SJCRH30 (cell line): Measurements from ENCODE around the gene CIC. TPM values are rescaled to one million over a fixed set of nuclear protein-coding genes. Genes with fewer than 3 reads are reported as not detected.
A peak's percentile ranks its signal among the peaks of the same experiment; 100 is the strongest.
"Not testable (repeated sequence)": the region's sequence is repeated elsewhere in the genome, so short reads cannot be mapped to it uniquely, and the experiment has no call there.

Experiments used
- DNase-seq, 2 experiments: peaks; one replicate each; pipeline ENCODE4 v3.0.0-alpha.2; 2015 to 2020
- H3K27ac ChIP-seq: fragments of 250-450 bp; sonication (Bioruptor Pico); 2 replicates; pipeline ENCODE4 v1.5.1; 2020; ENCODE audit warnings: mild to moderate bottlenecking, moderate library complexity
- H3K27me3 ChIP-seq: fragments of 250-450 bp; sonication (Bioruptor Pico); 2 replicates; pipeline ENCODE4 v1.5.1; 2020; ENCODE audit warnings: mild to moderate bottlenecking, moderate library complexity
- H3K36me3 ChIP-seq: fragments of 250-450 bp; sonication (Bioruptor Pico); 2 replicates; pipeline ENCODE4 v1.5.1; 2020; ENCODE audit warnings: mild to moderate bottlenecking, moderate library complexity
- H3K4me1 ChIP-seq: fragments of 250-450 bp; sonication (Bioruptor Pico); 2 replicates; pipeline ENCODE4 v1.5.1; 2020; ENCODE audit warnings: mild to moderate bottlenecking, moderate library complexity
- H3K4me3 ChIP-seq: fragments of 250-450 bp; sonication (Bioruptor Pico); 2 replicates; pipeline ENCODE4 v1.5.1; 2020; ENCODE audit warnings: mild to moderate bottlenecking, moderate library complexity
- H3K9me3 ChIP-seq: fragments of 250-450 bp; sonication (Bioruptor Pico); replicated peaks from 2 replicates; pipeline ENCODE4 v1.5.1; 2020; ENCODE audit warnings: mild to moderate bottlenecking, moderate library complexity
- total RNA-seq: library from RNA; depleted of rRNA; stranded (reverse); fragments of >200 nt; shearing (Covaris generic); gene quantifications from 2 replicates; pipeline ENCODE4 v1.2.3, GENCODE V29; 2014

The CIC gene
- total RNA-seq, 1 experiment from 2014 or later: 21.5 TPM

DNA sequence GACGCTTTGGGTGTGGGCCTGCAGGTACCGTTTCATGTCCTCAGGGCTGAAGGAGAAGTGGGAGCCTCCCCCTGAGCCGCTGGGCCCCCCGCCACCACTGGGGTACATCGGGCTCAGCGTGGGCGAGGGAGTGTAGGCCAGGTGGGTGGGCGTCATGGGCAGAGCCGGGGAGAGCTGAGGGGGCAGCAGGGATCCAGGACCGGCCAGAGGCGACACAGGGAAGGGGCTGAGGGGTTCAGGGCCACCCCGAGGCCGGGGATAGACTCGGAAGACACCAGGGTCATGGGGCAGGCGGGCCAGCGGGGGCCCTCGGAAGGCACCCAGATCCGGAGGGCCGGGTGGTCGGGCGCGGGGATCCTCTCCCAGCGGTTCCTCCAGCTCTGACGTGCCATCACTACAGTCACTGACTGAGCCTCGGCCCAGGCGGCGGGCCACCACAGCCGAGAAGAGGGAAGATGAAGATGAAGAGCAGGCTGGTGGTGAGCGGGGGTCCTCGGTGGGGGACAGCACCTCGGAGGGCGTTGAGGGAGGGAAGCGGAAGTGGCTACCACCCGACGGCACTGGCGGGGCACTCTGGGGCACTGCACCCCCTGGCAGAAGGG, 19.8 kb upstream of the CIC start:
- Histone ChIP-seq H3K4me1 (peaks cover 2% of the 10 kb centered on the region; the same call in 1 of the 2 replicates), H3K9me3 (no peaks in the 10 kb centered on the region), H3K4me3 (no peak overlapping the region), H3K27me3 (no peaks in the 10 kb centered on the region), H3K36me3 (peaks cover 6% of the 10 kb centered on the region), H3K27ac (no peak overlapping the region)
- no peak for DNase-seq

- no peak overlapping the region for H3K4me3 ChIP-seq
- H3K27me3 ChIP-seq: no peaks in the 10 kb centered on the region
- peaks cover 6% of the 10 kb centered on the region for H3K36me3 ChIP-seq
- no peak overlapping the region for H3K27ac ChIP-seq
- no peak for DNase-seq
- peaks cover 2% of the 10 kb centered on the region; the same call in 1 of the 2 replicates for H3K4me1 ChIP-seq
- no peaks in the 10 kb centered on the region for H3K9me3 ChIP-seq
Measured at GRCh38 chr19:42249769-42250168, 19.3 kb upstream of the CIC start.

- Histone ChIP-seq H3K4me1 (peaks cover 2% of the 10 kb centered on the region; the same call in 1 of the 2 replicates), H3K27me3 (no peaks in the 10 kb centered on the region), H3K4me3 (no peak overlapping the region), H3K9me3 (no peaks in the 10 kb centered on the region), H3K27ac (no peak overlapping the region), H3K36me3 (peaks cover 6% of the 10 kb centered on the region)
- DNase-seq: no peak
Measured at GRCh38 chr19:42250183-42250665, 18.8 kb upstream of the CIC start.

DNA sequence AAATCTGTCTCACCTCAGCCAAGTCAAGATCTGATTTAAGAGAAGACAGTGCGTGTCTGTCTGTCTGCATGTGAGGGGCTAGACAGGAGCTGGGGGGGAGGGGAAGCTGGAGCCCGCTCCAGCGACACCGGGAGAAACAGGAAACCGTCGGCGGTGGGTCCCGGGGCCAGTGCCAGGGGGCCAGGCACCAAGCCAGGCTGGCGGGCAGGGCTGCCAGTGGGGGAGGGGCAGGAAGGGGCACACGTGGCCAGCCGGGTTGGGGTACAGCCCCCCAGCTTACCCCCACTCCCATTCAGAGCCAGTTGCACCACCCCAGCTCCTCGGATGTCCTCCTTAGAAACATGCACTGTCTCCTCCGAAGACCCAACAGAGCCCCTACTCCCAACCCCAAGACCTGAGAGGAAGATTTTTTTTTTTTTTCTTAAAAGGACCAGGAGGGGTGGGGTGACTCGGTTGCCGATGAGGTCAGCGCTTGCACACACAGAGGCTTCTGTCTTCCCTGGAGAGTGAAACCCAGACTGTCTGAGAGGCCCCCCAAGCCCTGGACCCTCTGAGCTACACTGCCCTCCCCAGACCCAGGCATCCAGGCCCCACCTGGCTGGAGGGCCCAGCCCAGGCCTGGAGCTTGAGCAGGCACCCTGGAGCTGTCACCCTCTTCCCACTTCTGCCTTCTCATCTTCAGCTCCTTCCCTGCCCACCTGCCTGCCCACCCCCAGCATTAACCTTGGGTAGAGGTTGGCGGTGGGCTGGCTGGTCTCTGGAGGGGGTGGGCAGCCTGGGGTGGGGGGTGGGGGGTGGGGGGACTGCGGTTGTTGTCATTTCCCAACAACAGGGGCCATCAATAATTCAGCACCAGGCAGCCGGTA, 18.2 kb upstream of the CIC start:
- Histone ChIP-seq H3K36me3 (peaks cover 6% of the 10 kb centered on the region), H3K27ac (no peak overlapping the region), H3K4me3 (no peak overlapping the region), H3K9me3 (no peaks in the 10 kb centered on the region), H3K4me1 (peaks cover 2% of the 10 kb centered on the region; the same call in 1 of the 2 replicates), H3K27me3 (no peaks in the 10 kb centered on the region)
- no peak for DNase-seq

DNA sequence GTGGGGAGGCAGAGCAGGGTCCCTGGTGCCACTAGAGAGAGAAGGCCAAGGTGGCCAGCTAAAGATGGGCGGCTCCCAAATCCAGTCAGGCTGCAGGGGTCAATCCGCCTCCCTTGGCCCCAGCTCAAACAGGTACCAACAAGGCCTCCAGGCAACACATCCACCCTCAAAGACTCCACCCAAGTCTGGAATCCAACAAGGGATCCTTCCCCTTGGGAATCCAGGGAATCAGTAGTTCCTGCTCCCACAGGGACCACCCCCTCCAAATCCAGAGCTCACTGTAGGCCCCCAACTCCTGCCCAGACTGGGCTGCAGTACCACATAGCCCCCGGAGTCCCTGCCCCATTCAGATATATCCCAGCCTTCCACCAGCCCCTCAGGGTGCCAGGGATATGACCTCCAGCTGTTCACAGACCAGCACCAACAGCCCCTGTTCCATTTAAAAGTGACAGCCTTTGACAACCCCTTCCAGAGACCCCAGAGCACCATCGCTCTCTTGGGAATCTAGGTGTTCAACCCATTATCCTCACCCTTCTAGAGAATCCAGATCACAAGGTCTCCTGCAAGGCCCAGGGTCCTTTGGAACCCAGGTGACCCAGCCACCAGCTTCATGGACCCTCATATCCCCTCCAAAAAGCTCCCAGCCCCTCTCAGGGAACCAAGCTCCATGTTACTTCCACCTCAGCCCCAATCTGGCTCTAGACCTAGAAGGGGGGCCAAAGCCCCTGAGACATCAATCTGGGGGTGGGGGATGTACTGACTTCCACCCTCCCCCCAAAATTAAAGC, 17.3 kb upstream of the CIC start:
- peaks cover 6% of the 10 kb centered on the region; the same call in 1 of the 2 replicates for H3K4me1 ChIP-seq

DNA sequence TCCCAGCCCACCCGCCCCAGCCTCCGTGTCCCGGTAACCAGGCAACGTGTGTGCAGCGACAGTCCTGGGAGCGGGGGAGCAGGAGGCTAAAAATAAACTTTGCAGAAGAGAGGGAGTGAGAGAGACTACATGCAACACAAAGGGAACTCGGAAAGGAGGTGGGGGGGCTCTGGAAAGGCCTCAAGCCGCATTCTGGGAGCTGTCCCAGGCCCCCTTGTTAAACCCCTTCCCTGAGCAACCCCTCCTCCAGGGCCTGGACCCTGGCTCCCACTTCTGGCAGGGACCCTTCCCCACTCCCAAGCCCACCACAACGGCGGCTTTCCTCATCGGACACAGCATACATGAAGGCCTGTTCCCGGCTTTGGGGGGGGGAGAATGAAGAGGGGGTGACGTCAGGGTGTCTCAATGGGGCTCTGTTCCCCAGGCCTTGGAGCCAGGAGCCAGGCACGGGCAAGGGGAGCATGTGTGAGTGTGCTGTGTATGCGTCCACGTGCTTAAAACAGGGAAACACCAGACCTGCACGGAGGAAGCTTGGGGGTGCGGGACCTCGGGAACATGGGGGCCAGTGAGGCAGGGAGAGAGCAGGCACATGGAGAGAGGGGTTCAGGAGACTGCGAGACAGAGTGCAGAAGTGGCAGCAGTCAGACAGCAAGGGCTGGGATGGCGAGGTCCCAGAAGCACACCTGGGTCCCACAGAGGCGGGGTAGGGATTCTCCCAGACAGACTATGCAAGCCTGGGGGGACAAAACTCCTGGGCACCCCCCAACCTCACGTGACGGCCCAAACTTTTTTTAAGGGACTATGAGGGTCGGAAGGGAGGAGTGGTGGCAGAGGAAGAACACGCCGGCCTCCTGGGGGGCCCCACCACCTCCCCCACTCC, 16.4 kb upstream of the CIC start:
- peak; percentile 30 to 40 for DNase-seq
- no peaks in the 10 kb centered on the region for H3K9me3 ChIP-seq
- H3K4me3 ChIP-seq: peak overlapping the region; percentile 81
- peaks cover 6% of the 10 kb centered on the region; the same call in 1 of the 2 replicates for H3K4me1 ChIP-seq
- H3K36me3 ChIP-seq: peaks cover 6% of the 10 kb centered on the region
- H3K27me3 ChIP-seq: no peaks in the 10 kb centered on the region
- peak overlapping the region; percentile 34 for H3K27ac ChIP-seq

More for the DNA sequence above, 17.3 kb upstream of the CIC start:
- no peaks in the 10 kb centered on the region for H3K9me3 ChIP-seq
- no peak overlapping the region for H3K4me3 ChIP-seq
- no peak overlapping the region for H3K27ac ChIP-seq
- DNase-seq: no peak
- H3K27me3 ChIP-seq: no peaks in the 10 kb centered on the region
- peaks cover 6% of the 10 kb centered on the region for H3K36me3 ChIP-seq

DNA sequence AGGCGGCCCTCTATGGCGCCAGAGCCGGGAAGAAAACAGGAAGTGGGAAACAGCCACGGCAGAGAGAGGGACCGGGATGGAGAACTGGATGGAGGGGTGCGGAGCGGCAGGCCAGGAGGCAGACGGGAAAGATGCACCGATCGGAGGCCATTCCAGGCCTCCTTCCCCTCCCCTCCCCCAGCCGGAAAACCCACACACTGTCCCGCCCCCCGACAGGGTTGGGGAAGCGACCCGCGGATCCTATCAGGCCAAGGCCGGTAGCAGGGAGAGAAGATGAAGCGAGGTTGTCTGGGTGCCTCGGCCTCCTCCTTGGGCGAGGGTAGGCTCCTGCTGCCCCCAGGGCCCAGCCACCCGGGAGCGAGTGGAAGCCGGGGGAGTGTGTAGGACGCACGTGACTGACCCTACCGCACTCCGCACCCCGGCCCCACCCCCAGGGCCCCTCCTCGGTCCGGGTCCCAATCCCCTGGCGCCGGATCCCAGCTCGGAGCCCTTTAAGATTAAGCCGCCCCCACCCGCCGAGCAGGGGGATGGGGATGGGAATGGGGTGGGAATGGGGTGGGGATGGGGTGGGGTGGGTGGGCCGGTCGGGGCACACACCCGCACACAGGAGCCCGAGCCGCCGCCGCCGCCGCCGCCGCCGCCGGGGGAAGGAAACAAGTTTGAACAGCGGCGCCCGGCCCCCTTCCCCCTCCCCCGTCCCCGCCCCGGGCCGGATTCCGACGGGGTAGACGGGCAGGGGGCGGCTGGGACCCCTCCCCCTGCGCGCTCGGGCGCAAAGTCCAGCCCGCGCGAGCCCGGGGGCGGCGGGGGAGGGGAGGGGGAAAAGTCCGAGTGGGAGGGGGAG, 15.6 kb upstream of the CIC start:
- Histone ChIP-seq H3K4me1 (peaks cover 6% of the 10 kb centered on the region; the same call in 1 of the 2 replicates), H3K27ac (peak overlapping the region; percentile 62), H3K36me3 (peaks cover 6% of the 10 kb centered on the region), H3K4me3 (peak overlapping the region; percentile 81), H3K27me3 (no peaks in the 10 kb centered on the region), H3K9me3 (no peaks in the 10 kb centered on the region)
- DNase-seq: peak; percentile 64 to 68

GRCh38 chr19:42254089-42254849, 14.8 kb upstream of the CIC start:
- Histone ChIP-seq H3K4me3 (peak overlapping the region; percentile 81), H3K4me1 (peaks cover 6% of the 10 kb centered on the region; the same call in 1 of the 2 replicates), H3K27ac (peak overlapping the region; percentile 62), H3K9me3 (no peaks in the 10 kb centered on the region), H3K36me3 (peaks cover 6% of the 10 kb centered on the region), H3K27me3 (no peaks in the 10 kb centered on the region)
- peak; percentile 66 to 72 for DNase-seq

- peak within 1 kb of the TSS; percentile 81 for H3K4me3 ChIP-seq
- no peaks in the 10 kb centered on the region for H3K27me3 ChIP-seq
- peaks cover 1% of the 10 kb centered on the region; the same call in 1 of the 2 replicates for H3K36me3 ChIP-seq
- peak; percentile 89 to 91 for DNase-seq
- H3K4me1 ChIP-seq: peaks cover 6% of the 10 kb centered on the region; the same call in 1 of the 2 replicates
- H3K27ac ChIP-seq: peak within 1 kb of the TSS; percentile 71
- no peaks in the 10 kb centered on the region for H3K9me3 ChIP-seq
Measured at GRCh38 chr19:42254850-42255765, 13.9 kb upstream of the CIC start, which contains the start of gene ERF. TSS of gene ERF (minus strand) at chr19:42255128. CDS start at chr19:42254999, 129 bp downstream.

DNA sequence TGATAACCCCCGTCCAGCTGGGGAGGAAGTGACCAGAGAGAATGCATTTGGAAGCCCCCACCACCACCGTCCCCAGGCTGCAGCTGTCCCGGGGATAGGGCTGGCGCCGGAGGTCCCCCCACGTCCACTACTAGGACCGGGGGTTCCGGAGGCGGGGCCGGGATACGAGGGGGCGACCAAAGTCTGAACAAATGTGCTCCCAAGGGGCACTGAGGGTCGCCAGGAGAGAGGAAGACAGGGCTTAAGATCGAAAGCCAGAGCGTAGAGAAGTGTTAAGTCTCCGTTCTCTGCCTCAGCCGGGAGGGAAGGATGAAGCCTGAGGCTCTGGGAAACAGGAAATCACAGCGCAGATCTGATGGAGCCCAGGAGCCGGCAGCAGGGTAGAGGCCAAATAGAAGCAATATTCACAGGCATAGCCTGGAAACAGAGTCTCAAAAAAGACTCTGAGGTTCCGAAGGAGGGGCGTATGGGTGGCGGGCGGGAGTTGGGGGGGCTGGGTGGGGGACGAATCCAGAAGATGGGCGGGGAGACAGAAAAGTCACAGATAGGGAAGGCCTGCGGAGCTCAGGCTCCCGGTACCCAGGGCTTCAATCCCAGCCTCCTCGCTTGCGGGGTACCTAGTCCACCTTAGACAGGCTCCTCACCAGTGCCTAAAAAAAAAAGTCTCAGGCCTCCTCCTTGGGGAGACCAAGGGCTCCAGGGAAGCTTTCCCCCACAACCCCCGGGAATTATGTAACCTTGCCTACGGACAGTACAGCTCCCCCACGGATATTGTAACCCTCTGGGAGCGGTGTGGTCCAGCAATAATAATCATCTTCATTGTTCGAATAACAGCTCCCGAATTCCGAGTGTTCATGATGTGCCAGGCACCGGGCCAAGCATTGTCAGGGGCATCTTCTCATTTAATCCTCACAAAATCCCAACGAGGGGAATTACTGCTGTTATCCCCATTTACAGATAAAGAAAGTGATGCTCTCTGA, 13.0 kb upstream of the CIC start:
- peaks cover 6% of the 10 kb centered on the region; the same call in 1 of the 2 replicates for H3K4me1 ChIP-seq
- H3K27me3 ChIP-seq: no peaks in the 10 kb centered on the region
- peak overlapping the region; percentile 81 for H3K4me3 ChIP-seq
- no peaks in the 10 kb centered on the region for H3K9me3 ChIP-seq
- H3K36me3 ChIP-seq: no peaks in the 10 kb centered on the region
- H3K27ac ChIP-seq: peak overlapping the region; percentile 71
- peak; percentile 66 to 79 for DNase-seq

DNA sequence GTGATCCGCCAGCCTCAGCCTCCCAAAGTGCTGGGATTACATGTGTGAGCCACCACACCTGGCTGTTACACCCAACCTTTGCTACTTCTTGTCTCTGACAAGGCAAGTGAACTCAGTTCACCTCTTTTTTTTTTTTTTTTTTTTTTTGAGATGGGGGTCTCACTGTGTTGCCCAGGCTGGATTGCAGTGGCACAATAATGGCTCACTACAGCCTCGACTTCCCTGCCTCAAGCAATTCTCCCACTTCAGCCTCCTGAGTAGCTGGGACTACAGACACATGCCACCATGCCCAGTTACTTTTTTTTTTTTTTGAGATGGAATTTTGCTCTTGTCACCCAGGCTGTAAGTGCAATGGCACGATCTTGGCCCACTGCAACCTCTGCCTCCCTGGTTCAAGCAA, 11.2 kb upstream of the CIC start:
- H3K27me3 ChIP-seq, H3K9me3 ChIP-seq, H3K36me3 ChIP-seq, H3K4me3 ChIP-seq, H3K4me1 ChIP-seq, DNase-seq, H3K27ac ChIP-seq: not testable (repeated sequence)
